T-cell (primary cell): ENCODE results near the gene NTM. TPM values are rescaled to one million over a fixed set of nuclear protein-coding genes. Genes with fewer than 3 reads are reported as not detected.

ENCODE experiments used
- ATAC-seq, 4 experiments: fragments of 200-7000 bp in 3 of 4; fragments of 150-1000 bp in 1 of 4; cut with Tn5 transposase; replicated peaks in 1 of 4; 1 replicate in 3 of 4; 2 replicates in 1 of 4; pipeline ENCODE4 v1.10.0; 2021; ENCODE audit warnings: moderate library complexity in 3 of 4, mild to moderate bottlenecking in 2 of 4, moderate number of reproducible peaks in 1 of 4
- CTCF ChIA-PET, 2 donors: fragments of 300-600 bp; sonication (Branson Sonifier 250); formaldehyde crosslinking; loops; one replicate each; lab custom pipeline; 2022; ENCODE audit warnings: antibody characterized with exemption in 2 of 2; lab: Charles Lee
- POLR2A ChIA-PET, 2 donors: fragments of 300-600 bp; sonication (Branson Sonifier 250); formaldehyde crosslinking; loops; one replicate each; lab custom pipeline; 2022; ENCODE audit warnings: antibody characterized with exemption in 2 of 2; lab: Charles Lee
- DNase-seq, 35 experiments: peaks; one replicate each; pipeline versions ENCODE4 v3.0.0 to v3.0.0-alpha.2; 2013 to 2023
- H3K27ac ChIP-seq: one replicate; pipeline ENCODE4 v1.5.1; 2013; ENCODE audit warnings: low read length
- H3K27me3 ChIP-seq, 2 experiments: replicated peaks in 1 of 2; 1 replicate in 1 of 2; 2 replicates in 1 of 2; pipeline versions ENCODE4 v1.6.1 to v1.7.0; 2013; ENCODE audit warnings: low read length in 1 of 2, mixed read lengths in 1 of 2; ENCODE audit not compliant: control insufficient read depth in 2 of 2, insufficient read depth in 2 of 2; ENCODE audit errors: extremely low read depth in 1 of 2
- H3K36me3 ChIP-seq, 2 donors: 1 replicate in 1 of 2; 2 replicates in 1 of 2; pipeline versions ENCODE4 v1.6.1 to v1.7.0; 2013; ENCODE audit warnings: low read length in 1 of 2; ENCODE audit not compliant: control insufficient read depth in 2 of 2, insufficient read depth in 1 of 2; ENCODE audit errors: extremely low read depth in 1 of 2
- H3K4me1 ChIP-seq, 2 experiments: 1 replicate in 1 of 2; 2 replicates in 1 of 2; pipeline versions ENCODE4 v1.6.1 to v1.7.0; 2013; ENCODE audit warnings: low read length in 2 of 2, mixed read lengths in 1 of 2; ENCODE audit not compliant: insufficient read depth in 2 of 2, control insufficient read depth in 1 of 2; ENCODE audit errors: extremely low read depth in 1 of 2
- H3K4me3 ChIP-seq, 2 donors: 1 replicate in 1 of 2; 2 replicates in 1 of 2; pipeline versions ENCODE4 v1.5.1 to v1.7.0; 2013; ENCODE audit warnings: mild to moderate bottlenecking in 2 of 2, low read length in 1 of 2, moderate library complexity in 1 of 2; ENCODE audit not compliant: control insufficient read depth in 1 of 2; ENCODE audit errors: extremely low read depth in 1 of 2
- H3K9me3 ChIP-seq: 2 replicates; pipeline ENCODE4 v1.7.0; 2013
- H3K27ac Mint-ChIP-seq, 2 donors: one replicate each; pipeline ENCODE4 v1.8.0; 2020 to 2021; ENCODE audit warnings: mild to moderate bottlenecking in 2 of 2, mixed read lengths in 2 of 2
- H3K27me3 Mint-ChIP-seq, 2 donors: one replicate each; pipeline ENCODE4 v1.8.0; 2021 to 2022; ENCODE audit warnings: mixed read lengths in 2 of 2
- H3K36me3 Mint-ChIP-seq: one replicate; pipeline ENCODE4 v1.8.0; 2021; ENCODE audit warnings: mixed read lengths
- H3K4me1 Mint-ChIP-seq, 3 donors: one replicate each; pipeline ENCODE4 v1.8.0; 2020 to 2022; ENCODE audit warnings: mixed read lengths in 3 of 3, mild to moderate bottlenecking in 1 of 3
- H3K4me3 Mint-ChIP-seq, 3 donors: one replicate each; pipeline ENCODE4 v1.8.0; 2020 to 2022; ENCODE audit warnings: mild to moderate bottlenecking in 3 of 3, mixed read lengths in 3 of 3, moderate library complexity in 3 of 3
- H3K9me3 Mint-ChIP-seq, 3 donors: one replicate each; pipeline ENCODE4 v1.8.0; 2020 to 2022; ENCODE audit warnings: mixed read lengths in 3 of 3
- WGBS: methylation state at CpG from one replicate; pipeline ENCODE4 v1.1.5; 2013; ENCODE audit warnings: missing lambda C conversion rate; ENCODE audit not compliant: insufficient coverage; 5-methylcytosine and 5-hydroxymethylcytosine counted together
- total RNA-seq, 35 experiments: library from RNA in 6 of 35; stranded (reverse) in 6 of 35; fragments of 120-200 nt in 1 of 35; gene quantifications; one replicate each; pipeline versions ENCODE4 v1.2.1 to v1.2.4 and lab custom pipeline; 2013 to 2026

Gene NTM
- total RNA-seq, 5 donors from 2014 or later (not counting 1 experiment from before 2014, with no cell fraction given): not detected

DNA sequence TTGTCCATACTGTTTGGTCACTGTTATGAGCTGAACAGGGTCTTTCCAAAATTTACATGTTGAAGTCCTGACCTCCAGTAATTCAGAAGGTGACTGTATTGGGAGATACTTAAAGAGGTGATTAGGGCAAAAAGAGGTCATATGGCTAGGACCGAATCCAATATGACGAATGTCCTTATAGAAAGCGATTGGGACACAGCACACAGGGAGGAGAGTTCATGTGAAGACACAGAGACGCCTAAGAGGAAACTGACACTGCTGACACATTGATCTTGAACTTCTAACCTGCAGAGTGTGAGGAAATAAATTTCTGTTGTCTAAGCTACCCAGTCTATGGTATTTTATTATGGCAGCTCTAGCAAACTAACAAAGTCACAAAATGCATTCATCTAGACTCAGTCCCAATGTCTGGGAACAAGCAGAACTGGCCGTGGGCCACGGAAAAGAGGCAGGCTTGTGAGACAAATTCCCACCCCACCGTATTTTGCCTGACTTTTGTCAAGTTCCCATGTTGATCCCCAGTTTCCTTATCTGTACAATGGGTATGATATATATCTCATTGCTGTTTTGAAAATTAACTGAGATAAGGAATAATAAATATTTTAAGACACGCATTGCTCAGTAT is 295.0 kb downstream of the NTM start:
- DNase-seq (no peak), ATAC-seq (no peak)
- Histone ChIP-seq H3K36me3 (no peaks in the 10 kb centered on the region), H3K27me3 (peaks cover 0 to 5% of the 10 kb centered on the region in 2 experiments), H3K4me3 (no peak overlapping the region), H3K9me3 (no peaks in the 10 kb centered on the region), H3K4me1 (no peaks in the 10 kb centered on the region), H3K27ac (no peak overlapping the region)
- Mint-ChIP-seq H3K27me3 (no peaks in the 10 kb centered on the region), H3K9me3 (no peaks in the 10 kb centered on the region), H3K36me3 (no peaks in the 10 kb centered on the region), H3K4me1 (peaks cover 3 to 4% (median 3%) of the 10 kb centered on the region in 3 donors), H3K27ac (no peak overlapping the region), H3K4me3 (no peak overlapping the region)
- ChIA-PET POLR2A (no interaction called here), CTCF (interaction anchor here in 1 of 2 donors (0.7 kb wide), 1 partner anchor 78 kb away, joined by 11 read pairs; no protein-coding TSS in a partner anchor)
- 53% methylated on average over 4 of the region's 8 CpGs for WGBS

DNA sequence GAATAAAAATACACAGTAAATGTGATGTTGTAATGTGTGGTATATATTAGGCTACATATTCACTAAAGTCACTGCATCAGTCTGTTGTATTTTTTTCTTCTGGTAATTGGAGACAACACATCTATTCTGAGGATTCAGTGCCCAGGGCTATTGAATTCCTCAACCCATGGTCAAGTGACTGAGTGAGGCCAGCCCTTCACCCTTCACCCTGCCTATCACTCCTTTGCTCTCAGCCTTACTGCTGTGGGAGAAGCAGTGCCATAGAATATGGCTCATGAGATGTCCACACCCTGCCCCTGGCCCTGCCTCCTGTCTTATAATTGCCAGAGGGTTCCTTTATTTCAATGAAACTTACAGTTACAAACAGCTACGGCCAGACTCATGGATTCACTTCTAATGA is 295.6 kb downstream of the NTM start:
- Mint-ChIP-seq H3K4me3 (no peak overlapping the region), H3K27ac (no peak overlapping the region), H3K36me3 (no peaks in the 10 kb centered on the region), H3K27me3 (no peaks in the 10 kb centered on the region), H3K9me3 (no peaks in the 10 kb centered on the region), H3K4me1 (peaks cover 3 to 4% (median 3%) of the 10 kb centered on the region in 3 donors)
- DNase-seq (no peak), ATAC-seq (no peak)
- no peaks in the 10 kb centered on the region for H3K9me3 ChIP-seq
- no CpG with 5 or more reads among the region's 1 CpG for WGBS
- no peak overlapping the region for H3K4me3 ChIP-seq
- no peak overlapping the region for H3K27ac ChIP-seq
- POLR2A ChIA-PET: no interaction called here
- CTCF ChIA-PET: no interaction called here
- no peaks in the 10 kb centered on the region for H3K36me3 ChIP-seq
- peaks cover 0 to 5% of the 10 kb centered on the region in 2 experiments for H3K27me3 ChIP-seq
- H3K4me1 ChIP-seq: no peaks in the 10 kb centered on the region

DNA sequence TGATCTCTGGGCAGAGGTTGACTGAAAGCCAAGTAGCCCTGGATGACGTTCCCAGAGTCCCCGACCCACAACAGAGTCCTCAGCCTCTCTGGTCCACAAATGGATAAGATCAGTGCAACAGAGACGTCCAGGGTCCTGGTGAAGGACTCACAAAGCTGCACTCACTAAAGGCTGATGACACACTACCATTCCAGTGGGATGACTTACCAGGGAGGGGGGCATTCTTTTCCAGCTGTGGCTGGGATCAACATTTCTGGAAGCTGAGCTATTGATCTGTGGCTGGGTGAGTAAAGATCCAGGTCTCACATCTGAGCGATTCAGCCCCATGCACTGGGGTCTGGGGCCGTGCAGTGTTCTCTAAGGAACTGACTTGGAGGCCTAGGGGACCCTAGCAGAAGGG is 296.2 kb downstream of the NTM start:
- H3K4me3 ChIP-seq: no peak overlapping the region
- WGBS: 54% methylated on average over 4 of the region's 5 CpGs
- Mint-ChIP-seq H3K4me3 (no peak overlapping the region), H3K4me1 (peaks cover 3 to 4% (median 3%) of the 10 kb centered on the region in 3 donors), H3K27ac (no peak overlapping the region), H3K27me3 (no peaks in the 10 kb centered on the region), H3K9me3 (no peaks in the 10 kb centered on the region), H3K36me3 (no peaks in the 10 kb centered on the region)
- H3K27ac ChIP-seq: no peak overlapping the region
- no peaks in the 10 kb centered on the region for H3K36me3 ChIP-seq
- ATAC-seq: no peak
- no peaks in the 10 kb centered on the region for H3K9me3 ChIP-seq
- ChIA-PET CTCF (no interaction called here), POLR2A (no interaction called here)
- H3K27me3 ChIP-seq: peaks cover 0 to 5% of the 10 kb centered on the region in 2 experiments
- DNase-seq: no peak
- no peaks in the 10 kb centered on the region for H3K4me1 ChIP-seq

DNA sequence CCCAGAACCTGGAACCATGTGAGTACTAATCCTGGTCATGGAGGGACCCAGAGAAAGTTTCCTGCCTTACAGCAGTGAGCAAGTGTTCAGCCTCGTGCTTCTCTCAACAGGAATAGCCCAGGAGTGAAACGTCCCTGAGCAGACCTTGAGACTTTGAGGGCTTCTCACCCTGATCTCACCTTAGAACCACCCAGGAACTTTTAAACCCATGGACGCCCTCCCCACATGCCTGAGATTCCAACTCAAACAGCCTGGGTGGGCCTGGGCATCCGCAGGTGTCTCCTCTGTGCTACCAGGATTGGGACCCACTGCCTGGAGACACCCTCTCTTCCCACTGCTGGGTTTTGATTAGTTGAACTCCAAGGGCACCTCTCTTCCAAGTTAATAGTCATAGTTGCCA is 297.2 kb downstream of the NTM start:
- no peak overlapping the region for H3K27ac Mint-ChIP-seq
- H3K4me3 Mint-ChIP-seq: no peak overlapping the region
- ChIA-PET CTCF (no interaction called here), POLR2A (no interaction called here)
- peaks cover 3 to 4% (median 3%) of the 10 kb centered on the region in 3 donors for H3K4me1 Mint-ChIP-seq
- H3K36me3 Mint-ChIP-seq: no peaks in the 10 kb centered on the region
- WGBS: 67% methylated on average over 3 of the region's 4 CpGs
- ATAC-seq: no peak
- no peak overlapping the region for H3K4me3 ChIP-seq
- no peaks in the 10 kb centered on the region for H3K36me3 ChIP-seq
- H3K27ac ChIP-seq: no peak overlapping the region
- H3K9me3 Mint-ChIP-seq: no peaks in the 10 kb centered on the region
- no peaks in the 10 kb centered on the region for H3K27me3 Mint-ChIP-seq
- no peaks in the 10 kb centered on the region for H3K9me3 ChIP-seq
- H3K27me3 ChIP-seq: peaks cover 0 to 5% of the 10 kb centered on the region in 2 experiments
- no peaks in the 10 kb centered on the region for H3K4me1 ChIP-seq
- DNase-seq: no peak

DNA sequence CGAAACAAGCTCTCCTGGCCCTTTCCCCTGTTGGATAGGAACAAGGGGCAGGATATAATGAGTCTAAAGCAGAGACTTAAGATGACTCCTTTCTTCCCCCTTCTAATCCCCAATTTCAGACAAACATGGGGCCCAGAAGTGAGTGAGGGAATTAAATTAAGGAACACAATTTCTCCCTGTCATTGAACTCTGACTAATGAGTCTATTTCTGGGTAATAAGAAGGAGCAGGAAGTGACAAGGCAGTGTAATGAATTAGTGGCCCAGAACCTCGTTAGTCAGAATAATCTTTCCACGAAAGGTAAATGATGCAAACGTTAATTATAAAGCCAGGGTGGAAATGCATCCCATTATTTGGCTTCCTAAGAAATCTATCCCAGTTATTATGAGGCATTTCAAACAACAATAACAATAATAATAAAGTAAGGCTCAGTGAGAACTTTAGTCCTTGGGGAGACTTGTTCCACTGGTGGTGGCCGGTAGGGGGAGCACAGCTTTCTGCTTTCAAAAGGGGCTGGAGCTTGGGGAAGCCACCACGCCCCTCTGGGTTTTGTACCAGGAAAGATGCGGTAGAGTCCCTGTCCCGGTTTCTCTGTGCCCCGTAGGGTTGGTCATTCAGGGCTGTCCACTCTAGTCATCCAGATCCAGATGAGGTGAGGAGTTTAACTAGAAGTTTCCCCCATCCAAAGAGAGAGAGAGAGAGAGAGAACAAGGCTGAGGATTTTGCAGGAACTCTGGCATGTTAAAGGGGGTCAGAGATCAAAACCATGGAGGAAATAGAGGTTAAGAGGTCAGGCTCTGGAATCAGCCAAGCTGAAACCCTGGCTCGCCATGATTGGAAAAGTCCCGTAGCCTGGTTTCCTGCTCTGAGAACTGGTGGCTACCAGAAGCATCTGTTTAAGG is 298.3 kb downstream of the NTM start:
- Histone ChIP-seq H3K27me3 (peaks cover 0 to 5% of the 10 kb centered on the region in 2 experiments), H3K9me3 (no peaks in the 10 kb centered on the region), H3K4me3 (no peak overlapping the region), H3K27ac (no peak overlapping the region), H3K36me3 (no peaks in the 10 kb centered on the region), H3K4me1 (no peaks in the 10 kb centered on the region)
- Mint-ChIP-seq H3K27ac (no peak overlapping the region), H3K9me3 (no peaks in the 10 kb centered on the region), H3K27me3 (no peaks in the 10 kb centered on the region), H3K4me1 (peaks cover 3 to 4% (median 3%) of the 10 kb centered on the region in 3 donors), H3K4me3 (no peak overlapping the region), H3K36me3 (no peaks in the 10 kb centered on the region)
- 34% methylated on average over 4 of the region's 11 CpGs for WGBS
- ATAC-seq (no peak), DNase-seq (peak in 11 of 35 experiments; percentile 3 to 35 (median 11))
- ChIA-PET CTCF (interaction anchor here in 1 of 2 donors (0.6 kb wide), 1 partner anchor 25 kb away, joined by 5 read pairs; no protein-coding TSS in a partner anchor), POLR2A (no interaction called here)

DNA sequence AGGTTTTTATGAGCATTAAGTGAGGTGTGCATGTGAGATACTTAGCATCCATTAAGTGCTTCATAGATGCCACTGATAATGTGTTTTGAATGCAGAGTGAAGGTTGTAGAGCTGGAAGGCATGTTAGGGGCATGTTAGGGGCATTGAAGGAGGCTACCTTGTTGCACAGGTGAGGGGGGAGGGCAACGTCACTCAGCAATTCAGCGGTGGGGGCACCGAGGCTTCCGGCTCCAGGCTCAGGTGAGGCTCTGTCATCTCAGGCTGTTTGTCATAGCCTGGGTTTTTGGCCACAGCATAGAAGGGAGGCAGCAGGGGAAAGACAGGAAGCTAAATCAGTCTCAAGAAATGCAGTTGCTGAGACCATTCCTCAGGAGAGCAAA is 299.0 kb downstream of the NTM start:
- 85% methylated on average over 4 of the region's 4 CpGs for WGBS
- CTCF ChIA-PET: no interaction called here
- POLR2A ChIA-PET: no interaction called here
- H3K4me1 Mint-ChIP-seq: peaks cover 3 to 4% (median 3%) of the 10 kb centered on the region in 3 donors
- no peaks in the 10 kb centered on the region for H3K9me3 Mint-ChIP-seq
- Histone ChIP-seq H3K27me3 (peaks cover 0 to 5% of the 10 kb centered on the region in 2 experiments), H3K9me3 (no peaks in the 10 kb centered on the region), H3K4me1 (no peaks in the 10 kb centered on the region), H3K36me3 (no peaks in the 10 kb centered on the region), H3K4me3 (no peak overlapping the region), H3K27ac (no peak overlapping the region)
- H3K27ac Mint-ChIP-seq: no peak overlapping the region
- no peak for DNase-seq
- H3K36me3 Mint-ChIP-seq: no peaks in the 10 kb centered on the region
- H3K27me3 Mint-ChIP-seq: no peaks in the 10 kb centered on the region
- ATAC-seq: no peak
- no peak overlapping the region for H3K4me3 Mint-ChIP-seq
